Measurements from ENCODE around the gene ANKRD44.
A peak's percentile ranks its signal among the peaks of the same experiment; 100 is the strongest.
"Not testable (repeated sequence)": the region's sequence is repeated elsewhere in the genome, so short reads cannot be mapped to it uniquely, and the experiment has no call there.

The ANKRD44 gene

DNA sequence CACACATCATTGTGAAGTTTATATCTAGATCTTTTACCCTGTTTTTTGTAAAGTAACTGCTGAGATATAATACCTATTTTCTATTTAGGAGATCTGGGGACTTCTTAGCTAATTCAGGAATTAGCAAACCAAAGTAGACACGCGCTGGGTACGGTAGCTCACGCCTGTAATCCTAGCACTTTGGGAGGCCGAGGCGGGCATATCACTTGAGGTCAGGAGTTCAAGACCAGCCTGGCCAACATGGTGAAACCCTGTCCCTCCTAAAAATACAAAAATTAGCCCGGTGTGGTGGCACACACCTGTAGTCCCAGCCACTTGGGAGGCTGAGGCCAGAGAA is 23.0 kb downstream of the ANKRD44 start:
- not testable (repeated sequence) for DNase-seq (ENCODE audit: low read depth)

GRCh38 chr2:197286805-197287595 is 23.6 kb downstream of the ANKRD44 start:
- peak; percentile 95 for DNase-seq (ENCODE audit: low read depth)

- peak; percentile 15 for DNase-seq (ENCODE audit: low read depth)
Observed at GRCh38 chr2:197285361-197285760, 25.2 kb downstream of the ANKRD44 start.

GRCh38 chr2:197284956-197285355 is 25.6 kb downstream of the ANKRD44 start:
- no peak for DNase-seq (ENCODE audit: low read depth)

DNA sequence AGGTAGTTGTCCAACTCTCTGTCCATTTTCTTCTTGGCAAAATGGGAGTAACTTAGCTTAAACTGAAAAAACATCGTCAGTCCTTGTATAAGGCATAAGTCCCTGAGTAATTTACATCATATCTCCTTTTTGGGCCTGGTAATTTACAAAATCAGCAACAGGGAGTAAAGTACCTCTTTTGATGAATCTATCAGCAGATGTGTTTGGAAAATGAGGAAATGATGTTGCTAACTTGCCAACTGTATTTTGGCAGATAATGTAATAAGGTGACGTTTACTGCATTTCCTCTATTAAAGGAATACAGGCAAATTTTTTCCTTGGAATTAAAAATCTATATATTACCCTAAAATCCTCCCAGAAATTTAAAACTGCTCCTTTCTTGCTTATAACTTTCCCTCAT is 29.2 kb downstream of the ANKRD44 start:
- DNase-seq (ENCODE audit: low read depth) = no peak

- DNase-seq (ENCODE audit: low read depth) = peak; percentile 49
Observed at GRCh38 chr2:197280015-197280702, 30.4 kb downstream of the ANKRD44 start.

DNA sequence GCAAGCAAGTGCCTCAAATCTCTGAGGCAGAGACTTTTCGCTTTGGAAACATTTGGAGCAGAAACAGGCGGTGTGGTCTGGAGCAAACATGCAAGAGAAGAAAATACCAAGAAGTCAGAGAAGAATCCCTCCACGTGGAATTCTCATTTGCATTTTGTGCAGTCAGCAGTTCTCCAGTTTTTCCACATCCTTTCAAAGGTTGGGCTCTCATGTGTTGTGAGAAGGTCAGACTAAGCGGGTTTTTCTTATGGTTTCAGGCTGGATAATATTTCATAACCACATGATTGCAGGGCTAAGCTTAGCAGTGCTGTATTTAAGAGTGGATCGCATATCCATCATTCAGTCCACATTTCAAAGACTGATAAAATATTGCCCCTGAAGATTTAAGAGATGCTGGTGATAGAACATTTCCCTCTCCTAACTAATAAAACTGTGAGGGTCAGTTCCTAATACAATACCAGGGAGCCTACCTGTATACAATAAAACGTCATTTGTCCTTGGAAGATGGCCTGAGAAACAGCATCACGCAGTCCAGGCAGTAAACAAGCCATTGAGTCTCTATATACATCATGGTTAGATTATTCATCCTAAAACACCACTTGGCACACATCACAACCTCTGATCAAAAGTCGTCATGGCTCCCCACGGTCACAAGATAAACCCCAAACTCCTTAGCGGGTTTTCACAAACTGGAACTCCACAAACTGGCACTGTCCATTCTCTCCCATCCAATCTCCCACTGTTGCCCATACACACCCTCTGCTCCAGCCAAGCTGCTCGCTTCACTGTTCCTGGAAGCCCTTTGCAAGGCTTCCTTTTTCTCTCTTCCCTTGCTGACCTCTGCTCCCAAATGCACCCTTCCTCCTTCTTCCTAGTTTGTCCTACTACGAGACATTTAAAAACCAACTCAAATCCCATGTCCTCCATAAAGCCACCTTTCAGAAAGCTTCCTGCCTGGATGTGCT is 31.5 kb downstream of the ANKRD44 start:
- no peak for DNase-seq (ENCODE audit: low read depth)

GRCh38 chr2:197277794-197278193 is 32.8 kb downstream of the ANKRD44 start:
- no peak for DNase-seq (ENCODE audit: low read depth)

DNA sequence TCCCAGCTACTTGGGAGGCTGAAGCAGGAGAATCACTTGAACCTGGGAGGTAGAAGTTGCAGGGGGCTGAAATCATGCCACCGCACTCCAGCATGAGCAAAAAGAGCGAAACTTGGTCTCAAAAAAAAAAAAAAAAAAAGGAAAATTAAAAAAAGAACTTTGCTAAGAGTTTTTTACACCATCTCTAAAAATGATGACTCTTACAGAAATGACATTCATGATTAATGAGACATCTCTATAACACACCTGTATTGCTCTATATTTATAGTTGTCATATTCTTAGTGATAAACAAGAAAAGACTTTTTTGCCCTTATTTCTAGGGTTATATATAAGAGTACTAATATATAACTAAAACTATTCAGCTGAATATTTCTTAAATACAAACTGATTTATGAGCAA is 34.4 kb downstream of the ANKRD44 start:
- no peak for DNase-seq (ENCODE audit: low read depth)

DNA sequence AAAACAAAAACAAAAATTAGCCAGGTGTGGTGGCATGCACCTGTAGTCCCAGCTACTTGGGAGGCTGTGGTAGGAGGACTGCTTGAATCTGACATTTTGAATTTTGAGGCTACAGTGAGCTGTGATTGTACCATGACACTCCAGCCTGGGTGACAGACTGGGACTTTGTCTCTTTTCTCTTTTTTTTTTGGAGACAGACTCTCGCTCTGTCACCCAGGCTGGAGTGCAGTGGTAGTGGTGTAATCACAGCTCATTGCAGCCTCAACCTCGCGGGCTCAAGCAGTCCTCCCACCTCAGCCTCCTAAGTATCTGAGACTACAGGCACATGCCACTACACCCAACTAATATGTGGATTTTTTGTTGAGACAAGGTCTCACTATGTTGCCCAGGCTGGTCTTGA is 35.6 kb downstream of the ANKRD44 start:
- no peak for DNase-seq (ENCODE audit: low read depth)

- no peak for DNase-seq (ENCODE audit: low read depth)
Observed at GRCh38 chr2:197274349-197274748, 36.2 kb downstream of the ANKRD44 start.

GRCh38 chr2:197273485-197273884 is 37.1 kb downstream of the ANKRD44 start:
- DNase-seq (ENCODE audit: low read depth) = no peak

DNA sequence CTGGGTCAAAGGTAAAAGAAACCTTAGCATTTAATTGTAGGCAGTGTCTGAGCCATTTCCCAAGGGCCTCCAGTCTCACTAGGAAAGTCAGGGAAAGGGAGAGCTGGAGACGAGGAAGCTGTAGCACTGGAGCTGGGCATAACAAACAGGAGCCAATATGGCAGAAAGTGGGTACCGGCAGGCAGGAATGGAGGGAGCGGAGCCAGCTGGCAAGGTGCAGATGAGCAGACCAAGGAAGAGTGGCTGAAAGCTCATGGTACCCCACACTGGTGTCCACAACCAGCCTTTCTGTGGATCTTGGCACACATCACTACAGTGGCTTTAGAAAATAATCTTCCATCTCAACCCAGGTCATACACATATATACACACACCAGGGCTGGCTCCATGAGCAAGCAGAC is 40.0 kb downstream of the ANKRD44 start:
- DNase-seq (ENCODE audit: low read depth) = no peak

DNA sequence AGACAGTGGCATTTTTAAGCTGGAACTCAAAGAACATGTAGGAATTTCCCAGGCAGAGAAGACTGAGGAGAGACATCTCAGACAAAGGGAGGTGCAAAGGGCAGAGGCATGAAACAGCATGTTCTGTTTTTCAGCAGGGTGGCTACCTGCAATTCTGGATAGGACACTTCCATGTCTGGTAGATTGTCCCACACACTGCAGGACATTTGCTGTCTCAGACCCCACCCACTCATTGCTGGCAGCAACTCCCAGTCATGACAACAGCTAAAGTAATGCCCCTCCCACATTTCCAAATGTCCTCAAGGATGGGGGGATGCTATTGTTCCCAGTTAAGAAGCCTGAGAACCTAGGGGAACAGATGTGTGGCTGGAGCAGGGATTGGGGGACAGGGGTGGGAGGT is 40.8 kb downstream of the ANKRD44 start:
- no peak for DNase-seq (ENCODE audit: low read depth)

DNA sequence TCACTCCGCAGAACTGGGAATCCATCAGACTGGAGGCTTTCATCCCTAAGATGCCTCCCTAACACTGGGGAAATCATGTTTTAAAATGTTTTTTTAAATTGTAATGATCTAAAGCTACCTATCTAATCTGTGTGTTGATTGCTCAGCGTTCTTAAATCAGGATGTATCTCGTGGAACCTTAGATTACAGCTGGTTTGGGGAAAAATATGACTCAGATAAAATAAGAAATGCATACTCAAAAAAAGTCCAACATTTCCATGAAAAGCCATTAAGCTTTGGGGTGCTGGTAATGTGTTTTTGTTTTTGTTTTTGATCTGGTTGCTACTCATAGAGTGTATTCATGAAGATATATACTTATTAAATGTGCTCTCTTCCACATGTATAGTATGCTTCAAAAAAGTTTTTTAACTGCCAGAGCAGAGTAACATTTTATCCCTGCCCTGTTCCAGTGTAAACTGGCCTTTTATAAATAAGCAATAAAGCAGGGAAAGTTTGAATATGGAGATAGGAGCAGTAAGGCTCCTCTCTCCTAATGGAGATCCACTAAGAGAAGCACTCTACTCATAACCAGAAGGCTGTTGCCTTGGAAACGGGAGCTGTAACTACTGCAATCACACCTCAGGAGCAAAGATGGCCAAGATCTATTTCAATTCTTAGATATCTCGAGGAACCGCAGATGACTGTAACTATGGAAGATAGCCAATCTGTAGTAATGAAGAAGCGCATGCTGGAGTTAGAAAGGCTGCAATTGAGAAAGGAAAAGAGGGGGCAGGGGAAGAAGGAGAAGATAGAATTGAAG is 41.6 kb downstream of the ANKRD44 start:
- no peak for DNase-seq (ENCODE audit: low read depth)

GRCh38 chr2:197266477-197266876 is 44.1 kb downstream of the ANKRD44 start:
- DNase-seq (ENCODE audit: low read depth) = no peak

- DNase-seq (ENCODE audit: low read depth) = no peak
Observed at GRCh38 chr2:197265924-197266323, 44.7 kb downstream of the ANKRD44 start.

DNA sequence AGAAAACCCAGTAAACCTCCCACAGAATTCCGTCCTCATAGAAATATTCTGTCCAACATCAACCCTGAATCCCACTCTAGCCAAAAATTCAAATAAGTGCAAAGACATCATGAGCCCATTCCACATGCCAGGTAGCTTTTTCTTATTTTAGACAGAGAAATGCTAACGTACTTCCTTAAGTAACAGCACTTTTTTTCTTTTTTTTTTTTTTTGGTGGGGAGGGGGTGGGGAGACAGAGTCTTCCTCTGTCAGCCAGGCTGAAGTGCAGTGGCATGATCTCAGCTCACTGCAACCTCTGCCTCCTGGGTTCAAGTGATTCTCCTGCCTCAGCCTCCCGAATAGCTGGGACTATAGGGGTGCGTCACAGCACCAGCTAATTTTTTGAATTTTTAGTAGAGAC is 45.5 kb downstream of the ANKRD44 start:
- DNase-seq (ENCODE audit: low read depth) = no peak

DNA sequence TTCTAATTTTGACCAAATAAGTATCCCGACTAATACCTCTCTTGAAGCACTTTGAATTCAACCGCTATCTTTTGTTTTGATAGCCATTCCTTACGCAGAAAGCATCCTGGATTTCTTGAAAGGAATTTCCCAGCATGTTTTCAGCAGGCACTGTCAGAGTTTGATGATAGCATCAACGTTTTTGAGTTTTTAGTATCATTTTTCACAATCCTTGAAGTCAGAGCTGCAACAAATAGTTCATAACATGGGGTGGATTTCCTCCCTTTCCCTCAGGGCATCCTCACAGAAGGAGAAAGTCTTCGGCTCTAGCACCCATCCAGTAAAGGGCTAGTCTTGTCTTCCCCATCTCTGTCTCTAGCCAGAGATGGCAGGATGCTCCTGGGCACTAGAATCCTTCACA is 46.2 kb downstream of the ANKRD44 start:
- peak; percentile 88 for DNase-seq (ENCODE audit: low read depth)

- no peak for DNase-seq (ENCODE audit: low read depth)
Observed at GRCh38 chr2:197263077-197263476, 47.5 kb downstream of the ANKRD44 start.

- DNase-seq (ENCODE audit: low read depth) = peak; percentile 64
Observed at GRCh38 chr2:197261808-197262226, 48.8 kb downstream of the ANKRD44 start.

All from EH (cell line).